LNCAP (cell line): Measurements from ENCODE around the gene FRMD4A.

Experiments used
- CTCF ChIP-seq: fragments of 450-650 bp; IDR thresholded peaks from 2 replicates; pipeline ENCODE4 v1.5.1; 2017; ENCODE audit warnings: mild to moderate bottlenecking

Gene FRMD4A

GRCh38 chr10:13788711-13789447, 541.8 kb downstream of the FRMD4A start:
- no peak for TF ChIP-seq CTCF

GRCh38 chr10:13788320-13788600, 542.5 kb downstream of the FRMD4A start:
- no peak for TF ChIP-seq CTCF

- TF ChIP-seq CTCF = no peak
These were observed 543.7 kb downstream of the FRMD4A start for GRCh38 chr10:13787015-13787421.

GRCh38 chr10:13784067-13784466, 546.7 kb downstream of the FRMD4A start:
- no peak for TF ChIP-seq CTCF

GRCh38 chr10:13779748-13780147, 551.0 kb downstream of the FRMD4A start:
- no peak for TF ChIP-seq CTCF

- no peak for TF ChIP-seq CTCF
These were observed 553.8 kb downstream of the FRMD4A start for GRCh38 chr10:13776861-13777311.

GRCh38 chr10:13775786-13776775, 554.6 kb downstream of the FRMD4A start:
- TF ChIP-seq CTCF = no peak
